Measurements from ENCODE around the gene IL4.

Gene IL4

DNA sequence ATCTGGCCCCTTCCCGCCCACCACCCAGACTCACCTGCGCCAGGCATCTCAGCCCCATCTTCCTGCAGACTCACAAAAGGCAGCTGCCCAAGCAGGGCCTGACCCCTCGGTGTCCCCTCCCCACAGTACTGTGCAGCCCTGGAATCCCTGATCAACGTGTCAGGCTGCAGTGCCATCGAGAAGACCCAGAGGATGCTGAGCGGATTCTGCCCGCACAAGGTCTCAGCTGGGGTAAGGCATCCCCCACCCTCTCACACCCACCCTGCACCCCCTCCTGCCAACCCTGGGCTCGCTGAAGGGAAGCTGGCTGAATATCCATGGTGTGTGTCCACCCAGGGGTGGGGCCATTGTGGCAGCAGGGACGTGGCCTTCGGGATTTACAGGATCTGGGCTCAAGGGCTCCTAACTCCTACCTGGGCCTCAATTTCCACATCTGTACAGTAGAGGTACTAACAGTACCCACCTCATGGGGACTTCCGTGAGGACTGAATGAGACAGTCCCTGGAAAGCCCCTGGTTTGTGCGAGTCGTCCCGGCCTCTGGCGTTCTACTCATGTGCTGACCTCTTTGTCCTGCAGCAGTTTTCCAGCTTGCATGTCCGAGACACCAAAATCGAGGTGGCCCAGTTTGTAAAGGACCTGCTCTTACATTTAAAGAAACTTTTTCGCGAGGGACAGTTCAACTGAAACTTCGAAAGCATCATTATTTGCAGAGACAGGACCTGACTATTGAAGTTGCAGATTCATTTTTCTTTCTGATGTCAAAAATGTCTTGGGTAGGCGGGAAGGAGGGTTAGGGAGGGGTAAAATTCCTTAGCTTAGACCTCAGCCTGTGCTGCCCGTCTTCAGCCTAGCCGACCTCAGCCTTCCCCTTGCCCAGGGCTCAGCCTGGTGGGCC is 13.9 kb upstream of the IL4 start:
- DNase-seq (ENCODE audit: extremely low read depth, insufficient read length), result peak; percentile 28
- TF ChIP-seq, protein P1, sequence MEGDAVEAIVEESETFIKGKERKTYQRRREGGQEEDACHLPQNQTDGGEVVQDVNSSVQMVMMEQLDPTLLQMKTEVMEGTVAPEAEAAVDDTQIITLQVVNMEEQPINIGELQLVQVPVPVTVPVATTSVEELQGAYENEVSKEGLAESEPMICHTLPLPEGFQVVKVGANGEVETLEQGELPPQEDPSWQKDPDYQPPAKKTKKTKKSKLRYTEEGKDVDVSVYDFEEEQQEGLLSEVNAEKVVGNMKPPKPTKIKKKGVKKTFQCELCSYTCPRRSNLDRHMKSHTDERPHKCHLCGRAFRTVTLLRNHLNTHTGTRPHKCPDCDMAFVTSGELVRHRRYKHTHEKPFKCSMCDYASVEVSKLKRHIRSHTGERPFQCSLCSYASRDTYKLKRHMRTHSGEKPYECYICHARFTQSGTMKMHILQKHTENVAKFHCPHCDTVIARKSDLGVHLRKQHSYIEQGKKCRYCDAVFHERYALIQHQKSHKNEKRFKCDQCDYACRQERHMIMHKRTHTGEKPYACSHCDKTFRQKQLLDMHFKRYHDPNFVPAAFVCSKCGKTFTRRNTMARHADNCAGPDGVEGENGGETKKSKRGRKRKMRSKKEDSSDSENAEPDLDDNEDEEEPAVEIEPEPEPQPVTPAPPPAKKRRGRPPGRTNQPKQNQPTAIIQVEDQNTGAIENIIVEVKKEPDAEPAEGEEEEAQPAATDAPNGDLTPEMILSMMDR (IDR thresholded peaks at IDR 0.05; ENCODE audit: insufficient read depth, low read length, poor library complexity, severe bottlenecking), result no peak
- Histone ChIP-seq H3K4me3 (replicated peaks; ENCODE audit: low read depth, low read length) (no peak overlapping the region), H3K36me3 (ENCODE audit: control insufficient read depth, insufficient read depth, low read length) (no peaks in the 10 kb centered on the region), H3K27me3 (replicated peaks; ENCODE audit: control insufficient read depth, insufficient read depth, low read length) (no peaks in the 10 kb centered on the region)

DNA sequence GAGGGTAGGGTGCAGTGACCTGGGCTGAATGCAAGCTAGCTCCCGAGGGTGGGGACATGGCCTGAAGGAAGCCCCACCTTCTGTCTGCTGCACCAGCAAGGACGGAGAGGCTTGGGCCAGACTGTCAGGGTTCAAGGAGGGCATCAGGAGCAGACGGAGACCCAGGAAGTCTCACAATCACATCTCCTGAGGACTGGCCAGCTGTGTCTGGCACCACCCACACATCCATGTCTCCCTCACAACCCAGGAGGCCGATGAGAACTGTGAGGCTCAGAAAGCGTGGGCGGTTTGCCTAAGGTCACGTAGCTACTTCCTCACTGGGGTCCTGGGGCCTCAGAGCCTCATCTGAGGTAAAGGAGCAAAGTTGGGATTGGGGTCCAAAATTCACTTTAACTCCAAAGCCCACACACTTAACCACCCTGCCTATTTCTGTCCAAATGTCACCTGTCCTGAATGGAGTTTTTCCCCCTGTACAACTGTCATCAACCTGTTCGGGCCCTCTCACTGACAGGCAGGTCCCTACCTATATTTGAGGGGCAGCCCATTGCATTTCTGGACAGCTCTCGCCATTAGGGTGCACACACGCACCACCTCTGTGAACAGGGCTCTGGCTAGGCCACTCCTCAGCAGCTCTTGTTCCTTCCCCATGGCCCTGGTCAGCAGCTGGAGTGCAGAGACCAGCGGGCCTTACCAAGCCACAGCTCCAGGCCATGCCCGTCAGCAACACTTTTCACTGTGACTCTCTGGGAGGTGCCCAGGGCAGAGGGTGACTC is 12.4 kb upstream of the IL4 start:
- no peaks in the 10 kb centered on the region for H3K27me3 ChIP-seq (replicated peaks; ENCODE audit: control insufficient read depth, insufficient read depth, low read length)
- no peaks in the 10 kb centered on the region for H3K36me3 ChIP-seq (ENCODE audit: control insufficient read depth, insufficient read depth, low read length)
- TF ChIP-seq, protein P1 (IDR thresholded peaks at IDR 0.05; ENCODE audit: insufficient read depth, low read length, poor library complexity, severe bottlenecking), result peak; percentile 2
- H3K4me3 ChIP-seq (replicated peaks; ENCODE audit: low read depth, low read length), result no peak overlapping the region
- DNase-seq (ENCODE audit: extremely low read depth, insufficient read length), result peak; percentile 59

DNA sequence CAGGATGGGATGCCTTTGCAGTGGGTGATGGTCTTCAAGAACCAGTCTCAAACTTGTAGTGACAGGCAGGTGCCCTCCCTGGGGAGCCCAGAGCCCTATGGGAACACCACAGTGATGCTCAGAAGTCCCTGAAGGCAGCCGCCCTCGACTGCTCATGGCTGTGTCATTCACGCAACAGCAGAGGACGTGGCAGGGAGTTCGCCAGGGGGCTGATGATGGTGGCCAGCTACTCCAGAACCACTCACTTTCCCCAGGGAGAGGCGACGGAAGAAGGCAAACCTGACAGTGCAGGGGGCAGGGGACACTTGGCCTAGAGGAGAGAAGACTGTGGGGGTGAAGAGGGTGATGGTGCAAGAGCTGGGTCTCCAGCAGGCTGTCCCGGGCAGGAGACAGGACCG is 11.8 kb upstream of the IL4 start:
- TF ChIP-seq, protein P1 (IDR thresholded peaks at IDR 0.05; ENCODE audit: insufficient read depth, low read length, poor library complexity, severe bottlenecking), result no peak
- Histone ChIP-seq H3K27me3 (replicated peaks; ENCODE audit: control insufficient read depth, insufficient read depth, low read length) (no peaks in the 10 kb centered on the region), H3K36me3 (ENCODE audit: control insufficient read depth, insufficient read depth, low read length) (no peaks in the 10 kb centered on the region), H3K4me3 (replicated peaks; ENCODE audit: low read depth, low read length) (no peak overlapping the region)
- peak; percentile 61 for DNase-seq (ENCODE audit: extremely low read depth, insufficient read length)

DNA sequence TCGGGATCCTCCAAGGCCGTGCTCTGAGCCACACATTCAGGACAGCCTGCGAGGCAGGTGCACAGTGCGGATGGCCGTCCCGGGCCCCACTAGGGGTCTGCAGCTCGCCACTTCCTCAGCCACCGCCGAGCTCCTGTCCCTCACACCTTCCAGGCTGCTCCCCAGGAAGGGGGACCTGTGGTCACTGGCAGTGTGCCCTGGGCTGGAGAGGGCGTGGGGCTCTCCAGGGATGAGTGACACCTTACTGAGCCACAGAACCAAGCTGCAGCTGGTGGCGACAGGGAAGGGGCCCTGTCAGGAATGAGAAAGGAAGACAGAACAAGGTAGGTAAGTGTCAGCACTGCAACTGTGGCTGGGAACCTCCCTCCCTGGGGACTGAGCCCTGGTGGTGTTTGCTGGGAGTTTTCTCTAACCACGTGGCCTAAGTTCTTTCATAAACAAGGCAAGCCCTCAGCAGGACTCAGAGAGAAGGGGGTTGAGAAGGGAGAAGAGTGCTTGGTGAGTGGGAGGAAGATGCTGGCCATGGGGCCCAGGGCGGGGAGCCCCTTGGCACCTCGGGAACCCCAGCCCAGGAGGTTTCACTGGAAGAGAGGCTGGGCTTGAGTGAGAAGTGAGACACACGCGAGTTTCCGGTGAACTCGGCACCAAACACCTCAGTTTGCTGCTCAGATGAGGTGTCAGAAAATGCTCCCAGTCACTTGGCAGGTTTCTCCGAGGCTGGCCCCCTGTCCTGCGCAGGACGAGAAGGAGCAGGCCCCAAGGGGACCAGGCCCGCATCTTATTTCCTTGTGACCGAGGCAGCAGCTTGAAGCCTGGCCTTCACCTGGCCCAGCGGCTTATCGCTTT is 10.6 kb upstream of the IL4 start:
- Histone ChIP-seq H3K36me3 (ENCODE audit: control insufficient read depth, insufficient read depth, low read length) (no peaks in the 10 kb centered on the region), H3K27me3 (replicated peaks; ENCODE audit: control insufficient read depth, insufficient read depth, low read length) (no peaks in the 10 kb centered on the region), H3K4me3 (replicated peaks; ENCODE audit: low read depth, low read length) (no peak overlapping the region)
- TF ChIP-seq, protein P1 (IDR thresholded peaks at IDR 0.05; ENCODE audit: insufficient read depth, low read length, poor library complexity, severe bottlenecking), result no peak
- peak; percentile 89 for DNase-seq (ENCODE audit: extremely low read depth, insufficient read length)

DNA sequence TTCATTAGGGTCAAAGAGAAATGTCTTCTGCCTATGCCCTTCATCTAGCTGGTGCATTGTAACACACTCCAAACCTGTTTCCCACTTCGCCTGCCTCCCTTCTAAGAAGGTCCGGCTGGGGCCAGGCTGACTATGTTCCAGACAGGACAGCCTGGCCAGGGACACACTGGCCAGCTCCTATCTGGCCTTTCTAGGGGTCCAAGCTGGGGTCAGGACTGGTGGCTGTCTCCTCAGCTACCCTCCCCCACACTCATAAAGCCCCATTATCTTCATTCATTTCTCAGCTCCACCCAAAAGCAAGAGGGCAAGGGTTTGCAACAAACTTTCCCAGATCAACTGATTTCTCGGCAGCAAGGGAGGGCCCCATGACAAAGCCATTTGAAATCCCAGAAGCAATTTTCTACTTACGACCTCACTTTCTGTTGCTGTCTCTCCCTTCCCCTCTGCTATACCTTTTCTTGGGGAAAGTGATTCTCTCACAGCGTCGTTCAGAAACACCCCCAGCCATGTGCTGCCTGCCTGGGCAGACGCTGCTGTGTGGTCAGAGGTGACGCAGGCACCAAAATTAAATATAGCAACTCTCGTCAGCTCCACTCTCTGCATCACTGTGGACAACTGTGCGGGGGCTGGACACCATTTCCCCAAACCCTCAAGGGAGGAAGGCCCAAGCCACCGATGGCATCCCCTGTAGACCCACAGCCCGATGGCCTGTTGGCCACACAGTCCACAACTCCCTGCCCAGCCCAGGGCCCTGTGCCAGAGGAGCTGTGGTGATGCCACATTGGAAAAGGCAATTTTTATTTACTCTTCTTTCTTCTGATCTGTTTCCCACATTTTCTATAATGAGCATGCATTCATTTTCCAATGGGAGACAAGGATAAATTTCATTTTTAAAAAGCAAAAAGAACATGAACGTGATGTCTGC is 9.8 kb upstream of the IL4 start:
- Histone ChIP-seq H3K4me3 (replicated peaks; ENCODE audit: low read depth, low read length) (no peak overlapping the region), H3K36me3 (ENCODE audit: control insufficient read depth, insufficient read depth, low read length) (no peaks in the 10 kb centered on the region), H3K27me3 (replicated peaks; ENCODE audit: control insufficient read depth, insufficient read depth, low read length) (no peaks in the 10 kb centered on the region)
- TF ChIP-seq, protein P1 (IDR thresholded peaks at IDR 0.05; ENCODE audit: insufficient read depth, low read length, poor library complexity, severe bottlenecking), result no peak
- peak; percentile 75 for DNase-seq (ENCODE audit: extremely low read depth, insufficient read length)
